GM21360 (cell line): ENCODE data around the gene LRRC8A.
A peak's percentile ranks its signal among the peaks of the same experiment; 100 is the strongest.
"Not testable (repeated sequence)": the region's sequence is repeated elsewhere in the genome, so short reads cannot be mapped to it uniquely, and the experiment has no call there.

Experiments
- ATAC-seq: cut with Tn5 transposase; IDR thresholded peaks from one replicate; pipeline ENCODE4 v1.9.1; 2021; ENCODE audit warnings: mild to moderate bottlenecking, moderate library complexity; ENCODE audit not compliant: unreplicated experiment

The LRRC8A gene

GRCh38 chr9:128947527-128948301, 65.8 kb downstream of the LRRC8A start, which contains the start of the genes DOLK and NUP188:
Gene DOLK, minus strand, starts transcription at chr9:128947603. Its CDS starts 300 bp downstream, at chr9:128947303.
Gene NUP188, plus strand, starts transcription at chr9:128947699. Its CDS starts 21 bp downstream, at chr9:128947720.
- ATAC-seq, result peak; percentile 64

GRCh38 chr9:128961403-128961802, 79.5 kb downstream of the LRRC8A start:
- ATAC-seq, result not testable (repeated sequence)
